CD4-positive, alpha-beta T cell treated with Interferon alpha-2 for 1 hour (primary cell): ENCODE results near the gene UXT.
"Not testable (repeated sequence)": the region's sequence is repeated elsewhere in the genome, so short reads cannot be mapped to it uniquely, and the experiment has no call there.

Experiments
- DNase-seq, 2 donors: peaks; one replicate each; pipeline ENCODE4 v3.0.0-alpha.2; 2020 to 2022

UXT gene

GRCh38 chrX:47612418-47612817 lies 46.6 kb downstream of the UXT start:
- DNase-seq = no peak

GRCh38 chrX:47611926-47612325 lies 47.1 kb downstream of the UXT start:
- no peak for DNase-seq

- DNase-seq = no peak
Measured at GRCh38 chrX:47611489-47611888, 47.5 kb downstream of the UXT start.

GRCh38 chrX:47610511-47610910 lies 48.5 kb downstream of the UXT start:
- DNase-seq = no peak

GRCh38 chrX:47608130-47608810 lies 50.7 kb downstream of the UXT start:
- no peak for DNase-seq

GRCh38 chrX:47607091-47607490 lies 51.9 kb downstream of the UXT start:
- no peak for DNase-seq

- no peak for DNase-seq
Measured at GRCh38 chrX:47605024-47605423, 54.0 kb downstream of the UXT start.

- DNase-seq = not testable (repeated sequence)
Measured at GRCh38 chrX:47603125-47603524, 55.9 kb downstream of the UXT start.
